HG02981 (cell line): ENCODE results near the gene C1QTNF1.
"Not testable (repeated sequence)": the region's sequence is repeated elsewhere in the genome, so short reads cannot be mapped to it uniquely, and the experiment has no call there.

Source experiments
- ATAC-seq: cut with Tn5 transposase; IDR thresholded peaks from one replicate; pipeline ENCODE4 v1.9.1; 2021; ENCODE audit warnings: mild to moderate bottlenecking, moderate library complexity; ENCODE audit not compliant: unreplicated experiment

The C1QTNF1 gene

GRCh38 chr17:79052131-79052530, 28.2 kb downstream of the C1QTNF1 start:
- ATAC-seq = no peak

GRCh38 chr17:79053251-79053925, 29.4 kb downstream of the C1QTNF1 start:
- ATAC-seq = no peak

GRCh38 chr17:79054200-79054960, 30.4 kb downstream of the C1QTNF1 start:
- no peak for ATAC-seq

- no peak for ATAC-seq
Measured at GRCh38 chr17:79055197-79055596, 31.2 kb downstream of the C1QTNF1 start.

- no peak for ATAC-seq
Measured at GRCh38 chr17:79057737-79058385, 33.9 kb downstream of the C1QTNF1 start.

- no peak for ATAC-seq
Measured at GRCh38 chr17:79062691-79063090, 38.7 kb downstream of the C1QTNF1 start.

GRCh38 chr17:79064026-79064425, 40.1 kb downstream of the C1QTNF1 start:
- no peak for ATAC-seq

GRCh38 chr17:79065105-79065670, 41.2 kb downstream of the C1QTNF1 start:
- ATAC-seq = no peak

- no peak for ATAC-seq
Measured at GRCh38 chr17:79066963-79067362, 43.0 kb downstream of the C1QTNF1 start.

GRCh38 chr17:79070266-79070880, 46.4 kb downstream of the C1QTNF1 start:
- no peak for ATAC-seq

- no peak for ATAC-seq
Measured at GRCh38 chr17:79071161-79071740, 47.3 kb downstream of the C1QTNF1 start.

- ATAC-seq = no peak
Measured at GRCh38 chr17:79072544-79072943, 48.6 kb downstream of the C1QTNF1 start.

- ATAC-seq = no peak
Measured at GRCh38 chr17:79073016-79073705, 49.2 kb downstream of the C1QTNF1 start.

GRCh38 chr17:79073706-79074088, 49.7 kb downstream of the C1QTNF1 start:
- no peak for ATAC-seq

GRCh38 chr17:79074121-79074648, 50.2 kb downstream of the C1QTNF1 start:
- ATAC-seq = not testable (repeated sequence)

GRCh38 chr17:79074649-79075445, 50.9 kb downstream of the C1QTNF1 start, which contains the start of gene ENGASE:
Gene ENGASE, plus strand, starts transcription at chr17:79074824. Its CDS starts 121 bp downstream, at chr17:79074945.
- peak; percentile 86 for ATAC-seq

GRCh38 chr17:79075446-79075750, 51.4 kb downstream of the C1QTNF1 start:
- peak; percentile 8 for ATAC-seq

GRCh38 chr17:79075861-79076406, 52.0 kb downstream of the C1QTNF1 start:
- ATAC-seq = no peak

GRCh38 chr17:79077587-79077986, 53.6 kb downstream of the C1QTNF1 start:
- no peak for ATAC-seq
